H9 (cell line): ENCODE results near the gene ZNF236. TPM values are rescaled to one million over a fixed set of nuclear protein-coding genes. Genes with fewer than 3 reads are reported as not detected.
A peak's percentile ranks its signal among the peaks of the same experiment; 100 is the strongest.

Experiments used
- DNase-seq: peaks from one replicate; pipeline ENCODE4 v3.0.0-alpha.2; 2017
- H2AFZ ChIP-seq: one replicate; pipeline ENCODE4 v1.6.1; 2013; ENCODE audit warnings: mild to moderate bottlenecking, low read length, control low read depth, moderate library complexity
- H2AK5ac ChIP-seq: 2 replicates; pipeline ENCODE4 v1.6.1; 2013; ENCODE audit warnings: low read length, control low read depth, mixed read lengths; ENCODE audit not compliant: insufficient read length
- H2BK120ac ChIP-seq: one replicate; pipeline ENCODE4 v1.6.1; 2013; ENCODE audit warnings: low read depth, mild to moderate bottlenecking, low read length, control low read depth, inconsistent platforms; ENCODE audit not compliant: poor library complexity, severe bottlenecking
- H2BK12ac ChIP-seq: 2 replicates; pipeline ENCODE4 v1.6.1; 2013; ENCODE audit warnings: low read length, control low read depth, mixed read lengths, low read depth; ENCODE audit not compliant: insufficient read length
- H2BK15ac ChIP-seq: 2 replicates; pipeline ENCODE4 v1.6.1; 2013; ENCODE audit warnings: low read depth, low read length, control low read depth
- H2BK20ac ChIP-seq: one replicate; pipeline ENCODE4 v1.6.1; 2013; ENCODE audit warnings: low read depth, mild to moderate bottlenecking, low read length, control low read depth, inconsistent platforms; ENCODE audit not compliant: poor library complexity, severe bottlenecking
- H2BK5ac ChIP-seq: 2 replicates; pipeline ENCODE4 v1.6.1; 2013; ENCODE audit warnings: low read length, control low read depth, mixed read lengths; ENCODE audit not compliant: insufficient read length
- H3K14ac ChIP-seq: 2 replicates; pipeline ENCODE4 v1.6.1; 2013; ENCODE audit warnings: low read length, control low read depth; ENCODE audit not compliant: insufficient read depth
- H3K18ac ChIP-seq: 2 replicates; pipeline ENCODE4 v1.6.1; 2013; ENCODE audit warnings: low read depth, mild to moderate bottlenecking, mixed read lengths, low read length, control low read depth; ENCODE audit not compliant: insufficient read length
- H3K23ac ChIP-seq: 2 replicates; pipeline ENCODE4 v1.6.1; 2013; ENCODE audit warnings: low read length, control low read depth, mixed read lengths, low read depth; ENCODE audit not compliant: insufficient read length
- H3K23me2 ChIP-seq: 2 replicates; pipeline ENCODE4 v1.6.1; 2013; ENCODE audit warnings: low read depth, mild to moderate bottlenecking, mixed read lengths, low read length, control low read depth; ENCODE audit not compliant: insufficient read length, poor library complexity, severe bottlenecking
- H3K27ac ChIP-seq: 2 replicates; pipeline ENCODE4 v1.5.1; 2013; ENCODE audit warnings: low read length, control low read depth, mixed read lengths, low read depth; ENCODE audit not compliant: insufficient read length
- H3K27me3 ChIP-seq: 2 replicates; pipeline ENCODE4 v1.6.1; 2013; ENCODE audit warnings: low read length, control low read depth, inconsistent platforms; ENCODE audit not compliant: insufficient read depth
- H3K4ac ChIP-seq: 2 replicates; pipeline ENCODE4 v1.6.1; 2013; ENCODE audit warnings: low read depth, mild to moderate bottlenecking, control low read depth, inconsistent platforms, low read length, moderate library complexity
- H3K4me1 ChIP-seq: 2 replicates; pipeline ENCODE4 v1.6.1; 2013; ENCODE audit warnings: low read length, control low read depth, inconsistent platforms; ENCODE audit not compliant: insufficient read depth
- H3K4me2 ChIP-seq: 2 replicates; pipeline ENCODE4 v1.6.1; 2013; ENCODE audit warnings: low read length, control low read depth, mixed read lengths; ENCODE audit not compliant: insufficient read length, insufficient read depth
- H3K56ac ChIP-seq: 2 replicates; pipeline ENCODE4 v1.6.1; 2013; ENCODE audit warnings: low read depth, mild to moderate bottlenecking, mixed read lengths, low read length, control low read depth; ENCODE audit not compliant: insufficient read length
- H3K79me1 ChIP-seq: 2 replicates; pipeline ENCODE4 v1.6.1; 2013; ENCODE audit warnings: low read depth, mild to moderate bottlenecking, moderate library complexity, low read length, control low read depth, inconsistent platforms; ENCODE audit not compliant: insufficient read depth, poor library complexity, severe bottlenecking
- H3K79me2 ChIP-seq: 2 replicates; pipeline ENCODE4 v1.6.1; 2013; ENCODE audit warnings: low read length, control low read depth, inconsistent platforms; ENCODE audit not compliant: insufficient read depth
- H3K9ac ChIP-seq: 2 replicates; pipeline ENCODE4 v1.6.1; 2013; ENCODE audit warnings: low read length, control low read depth, mixed read lengths; ENCODE audit not compliant: insufficient read length; ENCODE audit errors: extremely low read depth
- H3K9me3 ChIP-seq: one replicate; pipeline ENCODE4 v1.6.1; 2013; ENCODE audit warnings: low read depth, low read length, inconsistent platforms; ENCODE audit not compliant: control insufficient read depth
- H3T11ph ChIP-seq: one replicate; pipeline ENCODE4 v1.6.1; 2013; ENCODE audit warnings: mild to moderate bottlenecking, low read length, control low read depth, inconsistent platforms
- H4K20me1 ChIP-seq: one replicate; pipeline ENCODE4 v1.6.1; 2013; ENCODE audit not compliant: control insufficient read depth, insufficient read length, insufficient read depth
- H4K5ac ChIP-seq: 2 replicates; pipeline ENCODE4 v1.6.1; 2013; ENCODE audit warnings: low read depth, mild to moderate bottlenecking, mixed read lengths, low read length, control low read depth; ENCODE audit not compliant: insufficient read length
- H4K8ac ChIP-seq: replicated peaks from 2 replicates; pipeline ENCODE4 v1.6.1; 2013; ENCODE audit warnings: low read length, control low read depth, mixed read lengths, low read depth; ENCODE audit not compliant: insufficient read length
- H4K91ac ChIP-seq: 2 replicates; pipeline ENCODE4 v1.6.1; 2013; ENCODE audit warnings: low read depth, mild to moderate bottlenecking, moderate library complexity, mixed read lengths, low read length, control low read depth; ENCODE audit not compliant: insufficient read length
- H3K27ac Mint-ChIP-seq, 3 experiments: 2 replicates in 2 of 3; 3 replicates in 1 of 3; pipeline ENCODE4 v1.8.0; 2020 to 2021; ENCODE audit warnings: mixed read lengths in 3 of 3, mild to moderate bottlenecking in 1 of 3, moderate library complexity in 1 of 3
- H3K27me3 Mint-ChIP-seq: 2 replicates; pipeline ENCODE4 v1.8.0; 2021; ENCODE audit warnings: low read depth, mild to moderate bottlenecking, moderate library complexity, mixed read lengths
- H3K36me3 Mint-ChIP-seq, 3 experiments: 2 replicates in 2 of 3; 3 replicates in 1 of 3; pipeline ENCODE4 v1.8.0; 2020 to 2021; ENCODE audit warnings: low read depth in 3 of 3, mixed read lengths in 3 of 3; ENCODE audit not compliant: insufficient read depth in 1 of 3
- H3K4me1 Mint-ChIP-seq, 2 experiments: 2 replicates each; pipeline ENCODE4 v1.8.0; 2020; ENCODE audit warnings: mixed read lengths in 2 of 2
- H3K4me3 Mint-ChIP-seq, 2 experiments: 2 replicates in 1 of 2; 3 replicates in 1 of 2; pipeline ENCODE4 v1.8.0; 2020 to 2021; ENCODE audit warnings: mild to moderate bottlenecking in 2 of 2, mixed read lengths in 2 of 2, moderate library complexity in 1 of 2
- H3K9me3 Mint-ChIP-seq, 2 experiments: 2 replicates in 1 of 2; 3 replicates in 1 of 2; pipeline ENCODE4 v1.8.0; 2020; ENCODE audit warnings: mild to moderate bottlenecking in 2 of 2, mixed read lengths in 2 of 2, moderate library complexity in 1 of 2
- CTCF ChIP-seq: fragments of 200-600 bp; sonication (generic); conservative IDR thresholded peaks from 3 replicates; pipeline ENCODE4 v1.8.0; 2021; ENCODE audit warnings: antibody characterized with exemption, mild to moderate bottlenecking
- WGBS: extraction: QIAGEN DNeasy Blood & Tissue Kit; methylation state at CpG from one replicate; pipeline ENCODE4 v1.1.7; 2013; ENCODE audit warnings: missing lambda C conversion rate, low lambda C conversion rate, mixed read lengths; ENCODE audit not compliant: insufficient read length; ENCODE audit errors: extremely low coverage; 5-methylcytosine and 5-hydroxymethylcytosine counted together
- total RNA-seq: library from RNA; stranded (reverse); gene quantifications from 2 replicates; pipeline ENCODE4 v1.2.1, GENCODE V29; 2021

Gene ZNF236
- total RNA-seq, 1 experiment from 2014 or later, result 16.0 TPM

- H3K4ac ChIP-seq, result no peak overlapping the region
- H3K56ac ChIP-seq, result no peak overlapping the region
- no peak overlapping the region for H3K18ac ChIP-seq
- H3T11ph ChIP-seq, result no peak overlapping the region
- peaks cover 3% of the 10 kb centered on the region for H3K79me1 ChIP-seq
- TF ChIP-seq CTCF, result no peak
- H3K27me3 ChIP-seq, result no peaks in the 10 kb centered on the region
- H3K14ac ChIP-seq, result 0 out of 2 replicates have a peak overlapping the region, but pooled peaks have one; percentile 3
- H2BK15ac ChIP-seq, result no peak overlapping the region
- no peak overlapping the region for H2AFZ ChIP-seq
- Mint-ChIP-seq H3K27me3 (no peaks in the 10 kb centered on the region; the same call in 1 of the 2 replicates), H3K4me1 (peaks cover 26 to 31% of the 10 kb centered on the region in 2 experiments), H3K4me3 (peak overlapping the region; percentile 72 to 89), H3K27ac (peak overlapping the region; percentile 47 to 96 (median 70); a peak in 5 of 7 replicates), H3K36me3 (peaks cover 11 to 16% (median 13%) of the 10 kb centered on the region in 3 experiments), H3K9me3 (no peaks in the 10 kb centered on the region)
- no peaks in the 10 kb centered on the region; the same call in 1 of the 2 replicates for H3K4me1 ChIP-seq
- H2BK12ac ChIP-seq, result no peak overlapping the region
- peak overlapping the region; percentile 27 for H3K9ac ChIP-seq
- H4K20me1 ChIP-seq, result no peaks in the 10 kb centered on the region
- no CpG with 5 or more reads among the region's 26 CpGs for WGBS
- no peak for DNase-seq
- H3K23ac ChIP-seq, result no peak overlapping the region
- no peaks in the 10 kb centered on the region for H3K9me3 ChIP-seq
- H3K79me2 ChIP-seq, result peaks cover 4% of the 10 kb centered on the region; the same call in 1 of the 2 replicates
- peak overlapping the region; percentile 30 for H3K4me2 ChIP-seq
- no peak overlapping the region for H3K27ac ChIP-seq
- H2AK5ac ChIP-seq, result no peak overlapping the region
- no peak overlapping the region for H2BK5ac ChIP-seq
- H4K5ac ChIP-seq, result no peak overlapping the region
- H3K23me2 ChIP-seq, result peaks cover 7% of the 10 kb centered on the region
- no peak overlapping the region for H2BK20ac ChIP-seq
- no peak overlapping the region for H4K91ac ChIP-seq
- no peak overlapping the region for H2BK120ac ChIP-seq
- H4K8ac ChIP-seq, result no peak overlapping the region
Observed at GRCh38 chr18:76823161-76823538, 793 bp downstream of the ZNF236 start.
